Measurements from ENCODE around the gene C9orf50.

Gene C9orf50

GRCh38 chr9:129631674-129632129 is 10.8 kb upstream of the C9orf50 start:
- no peak for ATAC-seq (ENCODE audit: low read depth)
- DNase-seq (ENCODE audit: low spot score in 2 of 2) = no peak
- H3K4me3 Mint-ChIP-seq = peak overlapping the region; percentile 1
- peaks cover 30% of the 10 kb centered on the region for H3K4me1 Mint-ChIP-seq
- H3K9me3 Mint-ChIP-seq = no peaks in the 10 kb centered on the region
- H3K27ac Mint-ChIP-seq = peak overlapping the region; percentile 56
- peaks cover 5% of the 10 kb centered on the region for H3K36me3 Mint-ChIP-seq
- no peaks in the 10 kb centered on the region for H3K27me3 Mint-ChIP-seq

DNA sequence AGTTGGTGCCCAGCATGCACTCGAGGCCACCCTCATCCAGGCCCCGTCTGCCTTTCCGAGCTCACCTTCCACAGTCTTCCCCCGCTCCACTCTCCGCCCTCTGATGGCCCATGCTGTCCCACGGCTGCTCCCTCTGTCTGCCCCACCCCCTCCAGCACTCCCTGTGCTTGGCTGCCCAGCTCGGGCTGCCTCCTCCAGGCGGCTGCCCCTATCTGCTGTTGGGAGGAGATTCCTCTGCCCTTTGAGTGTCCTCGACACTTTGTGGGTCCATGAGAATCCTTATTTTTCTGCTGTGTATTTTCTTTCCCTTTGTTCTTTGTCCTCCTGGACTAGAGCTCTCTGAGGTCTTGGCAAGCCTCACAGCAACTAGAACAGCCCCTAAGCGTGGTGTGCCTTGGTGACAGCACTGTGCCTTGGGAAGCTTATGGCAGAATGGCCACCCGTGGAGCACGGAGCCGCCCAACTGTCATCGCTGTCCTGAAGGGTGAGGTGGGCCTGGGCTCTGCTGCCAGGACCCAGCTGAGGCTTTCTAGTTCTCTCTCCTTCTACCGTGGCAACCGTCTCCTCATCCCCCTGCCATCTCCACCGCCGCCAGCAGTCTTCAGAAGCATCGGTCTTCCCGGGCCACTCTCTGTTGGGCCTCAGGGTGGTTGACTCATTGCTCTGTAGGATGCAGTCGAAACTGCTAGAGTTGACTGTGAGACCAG is 10.2 kb upstream of the C9orf50 start:
- no peak for ATAC-seq (ENCODE audit: low read depth)
- Mint-ChIP-seq H3K36me3 (peaks cover 5% of the 10 kb centered on the region), H3K4me3 (no peak overlapping the region), H3K4me1 (peaks cover 31% of the 10 kb centered on the region), H3K27ac (peak overlapping the region; percentile 63), H3K9me3 (no peaks in the 10 kb centered on the region), H3K27me3 (no peaks in the 10 kb centered on the region)
- no peak for DNase-seq (ENCODE audit: low spot score in 2 of 2)

DNA sequence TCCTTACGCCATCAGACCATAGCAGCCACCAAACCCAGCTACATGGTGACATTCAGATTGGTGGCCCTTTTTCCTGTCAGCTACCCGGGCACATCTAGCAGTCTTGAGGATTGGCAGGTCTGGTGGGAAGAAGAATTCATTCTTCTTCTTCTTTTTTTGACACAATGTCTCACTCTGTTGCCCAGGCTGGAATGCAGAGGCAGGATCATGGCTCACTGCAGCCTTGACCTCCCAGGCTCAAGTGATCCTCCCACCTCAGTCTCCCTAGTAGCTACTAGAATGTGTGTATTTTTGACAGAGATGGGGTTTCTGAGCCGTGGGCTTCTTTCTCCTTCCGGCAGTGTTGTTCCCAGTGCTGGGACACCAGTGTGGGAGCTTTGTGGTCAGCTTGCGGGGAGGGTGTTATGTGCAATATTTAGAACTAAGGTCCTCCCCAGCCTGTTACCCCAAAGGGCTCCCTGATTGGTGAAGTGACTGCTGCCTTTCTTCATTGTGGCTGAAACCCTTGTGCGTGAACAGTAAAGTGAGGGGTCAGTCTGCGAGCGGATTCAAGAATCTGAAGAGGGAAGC is 8.4 kb upstream of the C9orf50 start:
- H3K27me3 Mint-ChIP-seq = no peaks in the 10 kb centered on the region
- no peak overlapping the region for H3K4me3 Mint-ChIP-seq
- ATAC-seq (ENCODE audit: low read depth) = no peak
- H3K36me3 Mint-ChIP-seq = peaks cover 2% of the 10 kb centered on the region
- H3K27ac Mint-ChIP-seq = no peak overlapping the region
- H3K9me3 Mint-ChIP-seq = no peaks in the 10 kb centered on the region
- DNase-seq (ENCODE audit: low spot score in 2 of 2) = no peak
- peaks cover 34% of the 10 kb centered on the region for H3K4me1 Mint-ChIP-seq

GRCh38 chr9:129628709-129629108 is 7.8 kb upstream of the C9orf50 start:
- Mint-ChIP-seq H3K27me3 (no peaks in the 10 kb centered on the region), H3K4me3 (no peak overlapping the region), H3K27ac (no peak overlapping the region), H3K36me3 (peaks cover 2% of the 10 kb centered on the region), H3K4me1 (peaks cover 38% of the 10 kb centered on the region), H3K9me3 (no peaks in the 10 kb centered on the region)
- ATAC-seq (ENCODE audit: low read depth) = no peak
- no peak for DNase-seq (ENCODE audit: low spot score in 2 of 2)

- Mint-ChIP-seq H3K27me3 (no peaks in the 10 kb centered on the region), H3K4me3 (peak overlapping the region; percentile 89)
Measured at GRCh38 chr9:129627556-129628440, 6.9 kb upstream of the C9orf50 start.

DNA sequence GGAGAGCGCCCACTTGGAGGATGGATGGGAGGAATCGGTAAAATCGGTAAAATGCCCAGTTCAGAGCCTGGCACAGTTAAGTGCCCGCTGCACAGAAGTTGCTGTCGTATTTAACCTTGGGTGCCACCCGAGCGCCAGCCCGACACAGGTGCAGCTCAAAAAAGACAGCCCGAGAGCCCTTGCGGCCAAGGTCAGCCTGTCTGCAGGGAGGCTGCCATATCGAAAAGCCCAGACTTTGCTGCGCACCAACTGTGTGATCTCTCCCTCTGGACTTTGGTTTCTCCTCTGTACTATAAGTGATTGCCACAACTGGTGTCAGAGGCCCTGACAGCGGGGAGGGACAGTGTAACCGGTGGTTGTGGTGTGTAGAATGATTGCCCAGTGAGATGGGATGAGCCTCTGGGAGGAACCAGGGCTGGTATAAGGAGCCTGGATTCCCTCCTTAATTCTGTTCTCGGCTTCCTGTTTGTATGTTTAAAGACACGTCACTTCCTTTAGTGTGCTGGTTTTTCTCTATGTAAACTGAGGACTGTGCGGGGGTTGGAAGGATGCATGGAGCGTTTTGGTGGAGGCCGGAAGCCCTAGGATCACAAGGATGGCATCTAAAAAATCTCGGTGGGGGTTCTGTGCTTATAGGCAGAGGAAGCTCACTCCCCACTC is 5.9 kb upstream of the C9orf50 start:
- DNase-seq (ENCODE audit: low spot score in 2 of 2) (peak; percentile 44 to 54), ATAC-seq (ENCODE audit: low read depth) (peak; percentile 39)
- no peaks in the 10 kb centered on the region for H3K27me3 Mint-ChIP-seq
- H3K4me1 Mint-ChIP-seq = peaks cover 39% of the 10 kb centered on the region
- H3K9me3 Mint-ChIP-seq = no peaks in the 10 kb centered on the region
- peak overlapping the region; percentile 91 for H3K27ac Mint-ChIP-seq
- peak overlapping the region; percentile 89 for H3K4me3 Mint-ChIP-seq
- peaks cover 2% of the 10 kb centered on the region for H3K36me3 Mint-ChIP-seq

More at GRCh38 chr9:129627556-129628440, 6.9 kb upstream of the C9orf50 start:
- H3K36me3 Mint-ChIP-seq = peaks cover 2% of the 10 kb centered on the region
- ATAC-seq (ENCODE audit: low read depth) (no peak), DNase-seq (ENCODE audit: low spot score in 2 of 2) (no peak)
- peaks cover 39% of the 10 kb centered on the region for H3K4me1 Mint-ChIP-seq
- no peaks in the 10 kb centered on the region for H3K9me3 Mint-ChIP-seq
- H3K27ac Mint-ChIP-seq = peak overlapping the region; percentile 91

- Mint-ChIP-seq H3K4me1 (peaks cover 32% of the 10 kb centered on the region), H3K4me3 (peak within 1 kb of the TSS; percentile 89), H3K9me3 (no peaks in the 10 kb centered on the region), H3K27me3 (peaks cover 3% of the 10 kb centered on the region), H3K27ac (peak within 1 kb of the TSS; percentile 91), H3K36me3 (no peaks in the 10 kb centered on the region)
- DNase-seq (ENCODE audit: low spot score in 2 of 2) (peak; percentile 93 to 97), ATAC-seq (ENCODE audit: low read depth) (peak; percentile 83)
Measured at GRCh38 chr9:129626079-129626624, 5.3 kb upstream of the C9orf50 start, which contains the start of gene NTMT1. Gene NTMT1 (plus strand): TSS chr9:129626163. CDS start chr9:129632704, 6,541 bp downstream.

DNA sequence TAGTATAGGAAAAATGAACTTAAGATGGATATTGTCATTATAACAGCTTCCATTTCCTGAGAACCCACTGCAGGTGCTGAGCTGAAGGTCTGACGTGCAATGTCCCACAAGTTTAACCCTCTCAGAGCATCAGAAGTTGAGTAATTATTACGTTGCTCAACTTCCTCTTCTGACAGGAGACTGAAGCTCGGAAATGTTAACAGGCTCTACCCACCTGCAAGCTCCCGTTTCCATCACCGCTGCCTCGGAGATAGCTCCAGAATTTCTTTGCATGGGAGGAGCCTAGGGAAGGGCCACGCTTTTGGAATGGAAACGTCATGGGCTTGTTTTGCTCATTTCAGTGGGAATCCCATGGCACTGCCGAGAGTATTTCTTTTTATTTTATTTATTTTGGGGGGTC is 4.0 kb upstream of the C9orf50 start:
- DNase-seq (ENCODE audit: low spot score in 2 of 2) = peak in 1 of 2 donors; percentile 47
- H3K27ac Mint-ChIP-seq = peak overlapping the region; percentile 91
- ATAC-seq (ENCODE audit: low read depth) = peak; percentile 59
- H3K36me3 Mint-ChIP-seq = no peaks in the 10 kb centered on the region
- peak overlapping the region; percentile 89 for H3K4me3 Mint-ChIP-seq
- H3K4me1 Mint-ChIP-seq = peaks cover 24% of the 10 kb centered on the region
- no peaks in the 10 kb centered on the region for H3K9me3 Mint-ChIP-seq
- H3K27me3 Mint-ChIP-seq = peaks cover 4% of the 10 kb centered on the region

DNA sequence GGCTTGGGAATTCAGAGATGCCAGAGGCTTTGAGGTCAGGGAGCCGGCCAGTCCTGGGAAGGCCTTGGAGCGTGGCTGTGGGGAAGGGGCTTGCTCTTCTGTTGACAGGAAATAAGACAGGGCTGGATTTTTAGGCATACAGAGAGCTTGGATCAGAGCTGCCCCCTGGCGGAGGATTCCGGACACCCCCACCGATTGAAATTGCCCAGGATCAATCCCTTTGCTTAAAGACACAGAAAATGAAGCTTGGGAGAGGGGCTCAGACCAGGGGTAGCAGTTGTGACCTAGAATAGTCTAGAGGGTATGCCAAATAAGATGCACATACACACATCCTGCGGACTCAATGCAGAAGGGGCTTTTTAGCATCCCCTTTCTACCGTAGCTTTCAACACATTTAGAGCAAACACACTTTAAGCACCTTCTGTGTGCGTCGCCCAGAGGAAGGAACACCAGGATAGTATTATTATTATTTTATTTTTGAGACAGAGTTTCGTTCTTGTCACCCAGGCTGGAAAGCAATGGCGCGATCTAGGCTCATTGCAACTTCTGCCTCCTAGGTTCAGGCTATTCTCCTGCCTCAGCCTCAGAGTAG is 3.4 kb upstream of the C9orf50 start:
- H3K27ac Mint-ChIP-seq = peak overlapping the region; percentile 91

DNA sequence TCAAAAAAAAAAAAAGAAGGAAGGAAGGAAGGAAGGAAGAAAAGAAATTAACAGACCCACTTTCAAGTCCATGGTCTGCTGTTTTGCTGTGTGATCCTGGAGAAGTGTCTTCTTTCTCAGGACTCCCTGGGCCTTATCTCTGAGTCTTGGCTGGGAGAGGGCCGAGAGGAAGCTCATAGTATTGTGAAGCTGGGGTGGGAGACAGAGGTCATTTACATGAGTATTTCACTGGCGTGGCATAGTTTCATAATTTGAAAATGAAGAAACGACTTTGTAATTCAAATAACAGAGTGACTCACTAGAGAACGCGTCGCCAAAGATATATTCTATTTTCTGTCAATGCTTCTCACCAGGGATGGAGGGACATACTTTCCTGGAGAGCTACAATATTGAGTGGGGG is 2.4 kb upstream of the C9orf50 start:
- H3K4me1 Mint-ChIP-seq = peaks cover 18% of the 10 kb centered on the region
- H3K27ac Mint-ChIP-seq = peak overlapping the region; percentile 91
- H3K4me3 Mint-ChIP-seq = no peak overlapping the region
- H3K36me3 Mint-ChIP-seq = no peaks in the 10 kb centered on the region
- peaks cover 12% of the 10 kb centered on the region for H3K27me3 Mint-ChIP-seq
- ATAC-seq (ENCODE audit: low read depth) (no peak), DNase-seq (ENCODE audit: low spot score in 2 of 2) (no peak)
- H3K9me3 Mint-ChIP-seq = no peaks in the 10 kb centered on the region

More for the DNA sequence above, 3.4 kb upstream of the C9orf50 start:
- H3K4me3 Mint-ChIP-seq = peak overlapping the region; percentile 89
- no peaks in the 10 kb centered on the region for H3K36me3 Mint-ChIP-seq
- no peak for ATAC-seq (ENCODE audit: low read depth)
- no peaks in the 10 kb centered on the region for H3K9me3 Mint-ChIP-seq
- DNase-seq (ENCODE audit: low spot score in 2 of 2) = peak; percentile 60 to 69
- H3K4me1 Mint-ChIP-seq = peaks cover 24% of the 10 kb centered on the region
- peaks cover 6% of the 10 kb centered on the region for H3K27me3 Mint-ChIP-seq

DNA sequence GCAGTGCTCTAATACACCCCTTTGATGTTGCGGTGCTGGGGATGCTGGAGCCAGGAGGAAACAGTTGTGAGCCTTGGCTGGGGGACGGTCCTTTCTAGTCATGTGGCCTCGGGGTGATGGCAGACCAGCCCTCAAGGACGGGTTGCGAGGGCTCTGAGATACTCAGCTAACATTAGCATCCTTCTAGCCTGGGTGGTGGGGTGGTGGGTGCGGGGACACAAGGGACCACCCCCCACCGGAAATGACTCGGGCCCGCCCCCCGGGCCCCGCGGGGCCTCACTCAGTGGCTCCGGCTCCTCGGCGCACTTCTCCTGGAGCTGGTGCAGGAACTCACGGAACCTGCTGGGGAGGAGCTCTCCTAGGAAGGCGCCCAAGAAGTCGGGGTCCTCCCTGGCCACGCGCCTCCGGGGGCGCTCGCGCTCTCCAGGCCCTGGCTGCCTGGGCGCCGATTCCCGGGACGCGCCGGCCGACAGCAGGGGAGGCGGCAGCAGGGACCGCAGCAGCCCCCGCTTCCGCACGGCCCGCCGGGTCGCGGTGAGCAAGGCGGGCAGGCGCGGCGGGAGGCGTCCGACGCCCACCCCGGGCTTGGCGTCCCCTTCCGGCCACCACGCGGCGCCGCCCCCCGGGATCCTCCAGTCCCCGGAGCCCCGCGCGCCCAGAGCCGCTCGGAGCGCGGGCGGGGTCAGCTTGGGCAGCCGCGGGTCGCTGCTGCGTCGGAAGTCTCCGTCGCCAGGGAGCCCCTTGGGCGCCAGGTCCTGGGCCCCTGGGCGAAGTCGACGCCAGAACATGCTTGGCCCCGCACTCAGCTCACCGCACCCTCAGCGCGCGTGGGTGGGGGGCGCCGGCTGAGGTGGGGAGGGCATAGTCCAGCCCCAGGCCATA is 873 bp downstream of the C9orf50 start:
- no peaks in the 10 kb centered on the region for H3K36me3 Mint-ChIP-seq
- no peaks in the 10 kb centered on the region for H3K9me3 Mint-ChIP-seq
- H3K4me1 Mint-ChIP-seq = peaks cover 7% of the 10 kb centered on the region
- H3K27ac Mint-ChIP-seq = no peak overlapping the region
- DNase-seq (ENCODE audit: low spot score in 2 of 2) (no peak), ATAC-seq (ENCODE audit: low read depth) (no peak)
- peak overlapping the region; percentile 33 for H3K4me3 Mint-ChIP-seq
- H3K27me3 Mint-ChIP-seq = peaks cover 13% of the 10 kb centered on the region

DNA sequence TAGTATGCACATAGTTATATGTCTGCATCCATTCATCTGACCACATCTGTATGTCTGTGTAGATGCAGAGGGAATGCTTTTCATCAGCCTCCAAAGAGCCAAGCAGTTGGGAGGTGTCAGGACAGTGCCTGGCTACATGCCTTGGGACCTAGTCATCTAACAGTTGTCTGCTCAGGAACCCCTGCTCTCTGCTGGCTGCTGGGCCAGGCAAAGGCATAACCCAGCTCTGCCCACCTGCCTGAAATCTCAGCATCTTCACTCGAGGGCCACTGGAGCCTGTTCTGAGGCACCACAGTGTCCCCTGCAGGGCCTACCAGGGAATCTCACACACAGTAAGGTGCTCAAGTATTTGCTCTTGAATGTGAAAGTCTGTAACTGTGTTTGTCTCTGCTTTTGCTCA is 3.7 kb downstream of the C9orf50 start:
- Mint-ChIP-seq H3K36me3 (no peaks in the 10 kb centered on the region), H3K4me3 (no peak overlapping the region), H3K9me3 (no peaks in the 10 kb centered on the region), H3K4me1 (no peaks in the 10 kb centered on the region), H3K27ac (no peak overlapping the region), H3K27me3 (peaks cover 13% of the 10 kb centered on the region)
- DNase-seq (ENCODE audit: low spot score in 2 of 2) = no peak
- ATAC-seq (ENCODE audit: low read depth) = peak; percentile 41
